HFFc6 (cell line): Measurements from ENCODE around the gene STAT4. TPM values are rescaled to one million over a fixed set of nuclear protein-coding genes. Genes with fewer than 3 reads are reported as not detected.

ENCODE experiments used
- DNase-seq: peaks from one replicate; pipeline ENCODE4 v3.0.0-alpha.2; 2018
- H3K27ac Mint-ChIP-seq: 2 replicates; pipeline ENCODE4 v1.8.0; 2020; ENCODE audit warnings: mild to moderate bottlenecking, mixed read lengths
- H3K27me3 Mint-ChIP-seq: 2 replicates; pipeline ENCODE4 v1.8.0; 2021; ENCODE audit warnings: mild to moderate bottlenecking, moderate library complexity, mixed read lengths; ENCODE audit not compliant: insufficient read depth
- H3K36me3 Mint-ChIP-seq: 2 replicates; pipeline ENCODE4 v1.8.0; 2021; ENCODE audit warnings: low read depth, mixed read lengths
- H3K4me1 Mint-ChIP-seq: 2 replicates; pipeline ENCODE4 v1.8.0; 2020; ENCODE audit warnings: low read depth, mixed read lengths
- H3K4me3 Mint-ChIP-seq: 2 replicates; pipeline ENCODE4 v1.8.0; 2020; ENCODE audit warnings: mild to moderate bottlenecking, moderate library complexity, mixed read lengths
- H3K9me3 Mint-ChIP-seq: 2 replicates; pipeline ENCODE4 v1.8.0; 2020; ENCODE audit warnings: mild to moderate bottlenecking, mixed read lengths
- total RNA-seq, 6 experiments: library from RNA; stranded (reverse); fragmentation: NEBNext Ultra II Directional; extraction: Animal tissue kit (Norgen Biotek cat#: 25700); gene quantifications; 2 replicates in 1 of 6; 3 replicates in 5 of 6; pipeline ENCODE4 v1.2.3, GENCODE V29; 2021
- TF ChIP-seq, protein P1 (sequence below): fragments of 200-600 bp; sonication (generic); IDR thresholded peaks from 2 replicates; pipeline ENCODE4 v1.5.0; 2021; ENCODE audit warnings: antibody characterized with exemption, mild to moderate bottlenecking

The STAT4 gene
- total RNA-seq, 6 experiments from 2014 or later: 0.31 to 1.1 (median 0.47) TPM

DNA sequence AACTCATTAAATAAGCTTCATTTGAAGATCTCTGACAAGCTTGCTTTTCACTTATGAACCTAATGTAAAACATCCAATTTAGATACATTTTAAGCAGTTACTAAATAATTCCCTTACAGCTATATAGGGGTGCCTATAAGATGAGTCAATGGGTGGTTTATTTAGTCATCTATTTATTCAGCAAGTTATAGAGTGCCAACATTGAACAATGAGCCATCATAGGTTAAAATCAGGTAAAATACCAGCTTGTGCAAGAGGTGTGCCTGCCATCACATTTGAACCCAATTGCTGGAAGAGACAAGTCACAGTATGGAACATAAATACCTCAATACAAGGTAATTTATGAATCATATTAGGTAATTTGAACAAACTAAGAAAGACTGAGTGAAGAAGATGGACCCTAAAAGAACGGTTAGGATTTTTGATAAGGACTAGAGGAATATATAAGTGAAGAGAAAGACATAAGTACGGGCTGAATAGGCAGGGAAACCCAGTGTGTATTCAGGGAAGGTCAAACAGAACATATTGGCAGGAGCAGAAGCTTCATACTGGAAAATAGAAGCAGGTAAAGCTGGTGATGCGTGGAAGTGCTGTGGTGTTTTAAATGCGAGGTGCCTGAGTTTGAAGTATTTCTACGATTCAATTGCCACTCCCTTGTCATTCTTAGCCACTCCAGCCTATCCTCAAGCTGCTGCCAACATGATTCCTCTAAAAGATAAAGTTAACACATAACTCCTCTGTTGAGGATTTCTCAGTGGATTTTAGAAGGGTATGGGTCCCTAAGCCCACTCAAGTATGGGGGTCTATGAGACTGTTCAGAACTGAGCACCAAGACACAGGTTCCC lies 18.9 kb upstream of the STAT4 start:
- H3K27ac Mint-ChIP-seq: peak overlapping the region; percentile 57

DNA sequence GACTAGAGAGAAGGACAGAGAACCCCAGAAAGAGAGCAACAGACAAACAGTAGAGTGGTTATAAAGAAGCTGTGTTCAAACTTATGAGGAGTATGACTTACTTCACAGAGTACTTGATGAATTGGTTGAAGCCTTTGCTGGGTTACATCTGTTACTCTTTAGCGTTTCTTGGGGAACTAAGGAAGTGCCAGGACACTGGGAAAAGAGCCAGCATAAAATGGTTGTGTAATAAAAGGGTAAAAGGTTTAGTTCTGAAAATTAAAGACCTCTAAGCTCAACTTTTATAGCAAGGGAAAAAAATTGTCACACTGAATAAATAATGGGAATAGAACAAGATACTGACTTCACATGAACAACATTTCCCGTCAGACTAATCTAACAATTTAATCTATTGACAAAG lies 17.0 kb upstream of the STAT4 start:
- Mint-ChIP-seq H3K9me3 (no peaks in the 10 kb centered on the region), H3K27ac (peak overlapping the region; percentile 69), H3K27me3 (no peaks in the 10 kb centered on the region), H3K4me1 (peaks cover 82% of the 10 kb centered on the region), H3K36me3 (no peaks in the 10 kb centered on the region), H3K4me3 (peak overlapping the region; percentile 45)
- peak; percentile 76 for DNase-seq
- TF ChIP-seq, protein P1, sequence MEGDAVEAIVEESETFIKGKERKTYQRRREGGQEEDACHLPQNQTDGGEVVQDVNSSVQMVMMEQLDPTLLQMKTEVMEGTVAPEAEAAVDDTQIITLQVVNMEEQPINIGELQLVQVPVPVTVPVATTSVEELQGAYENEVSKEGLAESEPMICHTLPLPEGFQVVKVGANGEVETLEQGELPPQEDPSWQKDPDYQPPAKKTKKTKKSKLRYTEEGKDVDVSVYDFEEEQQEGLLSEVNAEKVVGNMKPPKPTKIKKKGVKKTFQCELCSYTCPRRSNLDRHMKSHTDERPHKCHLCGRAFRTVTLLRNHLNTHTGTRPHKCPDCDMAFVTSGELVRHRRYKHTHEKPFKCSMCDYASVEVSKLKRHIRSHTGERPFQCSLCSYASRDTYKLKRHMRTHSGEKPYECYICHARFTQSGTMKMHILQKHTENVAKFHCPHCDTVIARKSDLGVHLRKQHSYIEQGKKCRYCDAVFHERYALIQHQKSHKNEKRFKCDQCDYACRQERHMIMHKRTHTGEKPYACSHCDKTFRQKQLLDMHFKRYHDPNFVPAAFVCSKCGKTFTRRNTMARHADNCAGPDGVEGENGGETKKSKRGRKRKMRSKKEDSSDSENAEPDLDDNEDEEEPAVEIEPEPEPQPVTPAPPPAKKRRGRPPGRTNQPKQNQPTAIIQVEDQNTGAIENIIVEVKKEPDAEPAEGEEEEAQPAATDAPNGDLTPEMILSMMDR: no peak

More for the DNA sequence above, 18.9 kb upstream of the STAT4 start:
- no peak for DNase-seq
- TF ChIP-seq, protein P1: no peak
- H3K4me1 Mint-ChIP-seq: peaks cover 100% of the 10 kb centered on the region
- H3K9me3 Mint-ChIP-seq: no peaks in the 10 kb centered on the region
- no peaks in the 10 kb centered on the region for H3K36me3 Mint-ChIP-seq
- H3K27me3 Mint-ChIP-seq: no peaks in the 10 kb centered on the region
- H3K4me3 Mint-ChIP-seq: peak overlapping the region; percentile 6; the same call in 1 of the 2 replicates

DNA sequence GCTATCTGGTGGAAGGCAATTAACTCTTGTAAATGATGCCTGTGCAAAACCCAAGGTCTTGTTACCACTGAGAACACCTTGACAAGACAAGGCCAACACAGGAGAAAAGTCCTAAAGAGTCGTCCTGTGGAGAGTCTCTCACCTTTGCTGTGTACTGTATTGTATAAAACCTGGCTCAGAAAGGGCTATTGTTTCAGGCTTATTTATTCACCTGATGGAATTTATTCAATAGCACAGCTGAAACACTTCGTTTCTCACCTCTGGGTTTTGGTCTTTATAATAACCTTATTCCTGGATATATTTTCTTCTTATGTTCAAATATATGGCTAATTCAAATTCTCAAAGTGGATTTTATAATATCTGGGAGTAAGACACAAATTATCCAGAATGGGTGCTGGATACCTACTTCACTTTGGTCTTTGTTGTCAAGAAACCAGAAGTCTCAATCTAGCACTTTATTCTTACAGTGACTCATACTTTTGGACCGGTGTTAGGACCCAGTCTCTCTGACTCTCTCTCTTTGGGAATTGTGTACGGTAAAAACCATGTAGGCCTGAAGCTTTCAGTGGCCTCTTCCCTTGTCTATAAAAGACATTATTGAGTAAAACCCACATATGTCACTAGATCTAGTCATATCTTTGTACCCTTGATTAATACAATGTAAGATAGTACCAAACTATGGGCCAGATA lies 16.1 kb upstream of the STAT4 start:
- Mint-ChIP-seq H3K27me3 (no peaks in the 10 kb centered on the region; the same call in 1 of the 2 replicates), H3K4me3 (peak overlapping the region; percentile 11; the same call in 1 of the 2 replicates), H3K4me1 (peaks cover 74% of the 10 kb centered on the region), H3K27ac (peak overlapping the region; percentile 69), H3K36me3 (no peaks in the 10 kb centered on the region), H3K9me3 (no peaks in the 10 kb centered on the region)
- DNase-seq: no peak
- TF ChIP-seq, protein P1: no peak

DNA sequence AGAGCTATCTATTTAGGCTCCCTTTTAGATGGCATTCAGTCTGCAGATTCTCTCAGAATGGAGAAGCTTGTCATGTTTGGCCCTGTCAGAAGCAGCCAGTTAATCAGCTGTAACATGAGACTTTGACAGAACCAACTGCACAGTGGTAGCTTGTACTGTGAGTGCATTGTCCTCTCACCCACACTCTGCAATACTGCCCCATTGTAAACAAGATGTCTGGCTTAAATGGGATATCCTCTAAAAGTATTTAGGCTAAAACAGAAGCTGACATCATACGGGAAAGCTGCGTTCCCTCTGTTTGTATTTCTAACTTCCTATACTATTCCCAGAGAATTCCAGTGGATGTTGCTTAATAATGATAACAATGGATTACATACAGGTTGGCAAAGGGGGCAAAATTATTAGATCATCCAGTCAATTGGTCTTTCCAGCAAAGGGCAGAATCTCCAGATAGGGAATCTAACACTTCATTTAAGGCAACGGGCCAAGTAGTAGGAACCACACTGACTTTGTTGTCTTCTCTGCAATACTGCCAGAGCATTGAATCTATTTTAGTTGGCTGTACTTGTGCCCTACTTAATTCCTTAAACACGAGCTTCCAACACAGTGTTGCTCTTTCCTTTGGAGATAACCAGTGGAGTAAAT lies 15.4 kb upstream of the STAT4 start:
- H3K36me3 Mint-ChIP-seq: no peaks in the 10 kb centered on the region
- H3K27ac Mint-ChIP-seq: peak overlapping the region; percentile 30
- no peaks in the 10 kb centered on the region for H3K9me3 Mint-ChIP-seq
- TF ChIP-seq, protein P1: no peak
- peaks cover 67% of the 10 kb centered on the region for H3K4me1 Mint-ChIP-seq
- H3K4me3 Mint-ChIP-seq: peak overlapping the region; percentile 19; the same call in 1 of the 2 replicates
- no peaks in the 10 kb centered on the region; the same call in 1 of the 2 replicates for H3K27me3 Mint-ChIP-seq
- peak; percentile 35 for DNase-seq

DNA sequence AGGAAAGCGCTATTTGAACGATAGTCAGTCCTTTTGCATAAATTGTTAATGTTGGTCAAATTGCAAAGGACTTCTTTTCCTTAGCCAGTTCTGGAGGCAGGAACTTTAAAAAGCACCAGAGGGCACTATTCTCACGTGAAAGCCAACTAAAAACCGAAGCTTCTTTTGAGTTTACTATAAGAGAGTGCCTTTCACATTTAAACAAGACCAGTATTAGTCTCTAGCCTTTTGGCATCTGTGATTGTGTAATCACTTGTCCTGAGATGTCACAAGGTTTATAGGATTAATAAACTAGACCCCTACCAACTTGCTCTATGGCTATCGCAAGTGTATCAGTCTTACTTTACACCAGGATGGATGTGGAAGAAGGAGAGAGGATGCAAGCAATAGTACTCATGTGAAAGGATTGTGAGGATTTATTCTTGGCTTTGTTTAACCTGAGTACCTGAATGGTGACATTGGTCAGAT lies 14.4 kb upstream of the STAT4 start:
- TF ChIP-seq, protein P1: peak; percentile 91
- Mint-ChIP-seq H3K4me3 (peak overlapping the region; percentile 33; the same call in 1 of the 2 replicates), H3K9me3 (no peaks in the 10 kb centered on the region), H3K4me1 (peaks cover 57% of the 10 kb centered on the region), H3K36me3 (no peaks in the 10 kb centered on the region), H3K27me3 (no peaks in the 10 kb centered on the region; the same call in 1 of the 2 replicates), H3K27ac (peak overlapping the region; percentile 45; the same call in 1 of the 2 replicates)
- peak; percentile 62 for DNase-seq
